Measurements from ENCODE around the gene ANKRD39. TPM values are rescaled to one million over a fixed set of nuclear protein-coding genes. Genes with fewer than 3 reads are reported as not detected.
A peak's percentile ranks its signal among the peaks of the same experiment; 100 is the strongest.

ANKRD39 gene
- total and polyA plus RNA-seq, 2 of the 4 experiments (the other 2 are of a cell fraction) = 12.5 to 17.0 TPM

DNA sequence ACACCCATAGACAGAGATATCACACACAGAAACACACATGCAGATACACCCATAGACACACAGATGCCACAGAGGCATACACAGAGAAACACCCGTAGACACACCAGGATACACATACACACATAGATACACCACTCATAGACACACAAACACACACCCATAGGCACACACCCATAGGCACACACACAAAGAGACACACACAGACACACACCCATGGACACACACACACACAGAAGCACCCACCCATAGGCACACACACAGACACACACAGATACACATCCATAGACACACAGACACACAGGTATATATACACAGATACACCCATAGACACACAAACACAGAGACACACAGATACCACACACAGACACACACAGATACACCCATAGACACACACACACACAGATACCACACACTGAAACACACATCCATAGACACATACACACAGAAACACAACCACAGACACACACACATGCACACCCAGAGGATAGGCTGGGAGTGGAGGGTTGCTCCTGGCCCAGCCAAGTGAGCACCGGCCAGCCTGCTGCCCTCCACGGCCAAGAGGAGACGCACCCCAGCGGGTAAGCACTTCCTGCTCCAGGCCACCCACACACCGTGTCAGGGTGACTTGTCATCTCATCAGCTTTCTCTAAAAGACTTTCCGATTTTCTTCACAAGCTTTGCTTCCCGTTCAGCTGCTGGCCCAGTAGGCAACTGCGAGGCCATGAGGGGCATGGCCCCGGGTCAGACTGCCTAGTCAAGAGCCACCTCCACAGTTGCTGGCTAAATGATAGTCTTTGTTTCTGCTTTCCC is 55.8 kb downstream of the ANKRD39 start (continued):
- TF ChIP-seq RFX5 (IDR thresholded peaks at IDR 0.05; ENCODE audit: low read depth, low read length) = no peak

- Histone ChIP-seq H4K8ac (ENCODE audit: low read depth in 2 of 2, low read length in 2 of 2) (0 out of 4 replicates have a peak overlapping the region, but pooled peaks of 1 of the 2 experiments have one; percentile 11), H3K18ac (ENCODE audit: low read depth, low read length) (no peak overlapping the region), H2BK15ac (ENCODE audit: low read depth, low read length) (no peak overlapping the region), H3K4ac (ENCODE audit: low read depth, low read length) (no peak overlapping the region), H3K4me3 (ENCODE audit: insufficient read depth, low read depth, low read length) (no peak overlapping the region), H3K79me1 (ENCODE audit: low read depth in 1 of 2, low read length in 2 of 2) (no peaks in the 10 kb centered on the region), H3K23ac (ENCODE audit: low read depth, low read length) (no peak overlapping the region), H2AFZ (replicated peaks; ENCODE audit: low read length, poor library complexity) (peak overlapping the region; percentile 85), H4K5ac (ENCODE audit: low read depth, low read length) (no peak overlapping the region), H3K36me3 (ENCODE audit: control insufficient read depth, insufficient read depth, low read length) (peaks cover 2% of the 10 kb centered on the region), H3K9me1 (ENCODE audit: insufficient read depth, low read length) (0 out of 2 replicates have a peak, but pooled peaks cover 3% of the 10 kb centered on the region), H3K27ac (ENCODE audit: insufficient read depth, low read length) (no peak overlapping the region), H3K56ac (ENCODE audit: extremely low read depth, insufficient read depth, low read length) (no peak overlapping the region), H3K9me3 (ENCODE audit: control insufficient read depth, insufficient read depth, low read length) (no peaks in the 10 kb centered on the region), H3K14ac (replicated peaks; ENCODE audit: low read depth, low read length) (no peak overlapping the region), H2BK5ac (ENCODE audit: low read depth, low read length, poor library complexity, severe bottlenecking) (no peak overlapping the region), H2AK5ac (ENCODE audit: low read depth, low read length) (peak overlapping the region; percentile 42; the same call in 1 of the 2 replicates), H2BK120ac (ENCODE audit: low read depth, low read length) (no peak overlapping the region), H3K9ac (ENCODE audit: low read depth, low read length) (no peak overlapping the region), H2AK9ac (replicated peaks; ENCODE audit: low read depth, low read length, poor library complexity) (peak overlapping the region; percentile 91), H3K4me2 (ENCODE audit: low read depth, low read length) (no peak overlapping the region), H4K91ac (ENCODE audit: insufficient read depth, low read depth, low read length) (no peak overlapping the region), H3K27me3 (ENCODE audit: control insufficient read depth, insufficient read depth, low read length) (no peaks in the 10 kb centered on the region), H3K4me1 (ENCODE audit: control insufficient read depth, insufficient read depth, low read length) (no peaks in the 10 kb centered on the region), H4K20me1 (ENCODE audit: insufficient read depth, low read length) (no peaks in the 10 kb centered on the region), H2BK20ac (ENCODE audit: low read depth, low read length) (no peak overlapping the region)
- CTCF ChIA-PET = interaction anchor here (1.0 kb wide), 1 partner anchor 15 kb away, joined by 3 read pairs; no protein-coding TSS in a partner anchor
- POLR2A ChIA-PET (ENCODE audit: unreplicated experiment) = no interaction called here
- intact Hi-C loops (cut with micrococcal nuclease) (loop anchor here (5.0 kb wide), 1 partner anchor 39 kb away; the partner anchor contains the start of gene CNNM4), in situ Hi-C loops (cut with MboI; ENCODE audit: low sequenced_read_pairs) (no loop called here), dilution Hi-C loops (cut with HindIII; ENCODE audit: low sequenced_read_pairs, unreplicated experiment) (no loop called here)
- WGBS, 2 experiments (ENCODE audit: extremely low coverage in 2 of 2, insufficient read length in 1 of 2) = 77% methylated on average over 10 of the region's 15 CpGs; no CpG with 5 or more reads in 1 of the 2 experiments
- ATAC-seq (ENCODE audit: low read depth) (peak; percentile 97), DNase-seq (peak; percentile 41)
- no TSS peak for BruUV-seq (replicated peaks)
- TF ChIP-seq, protein P1, sequence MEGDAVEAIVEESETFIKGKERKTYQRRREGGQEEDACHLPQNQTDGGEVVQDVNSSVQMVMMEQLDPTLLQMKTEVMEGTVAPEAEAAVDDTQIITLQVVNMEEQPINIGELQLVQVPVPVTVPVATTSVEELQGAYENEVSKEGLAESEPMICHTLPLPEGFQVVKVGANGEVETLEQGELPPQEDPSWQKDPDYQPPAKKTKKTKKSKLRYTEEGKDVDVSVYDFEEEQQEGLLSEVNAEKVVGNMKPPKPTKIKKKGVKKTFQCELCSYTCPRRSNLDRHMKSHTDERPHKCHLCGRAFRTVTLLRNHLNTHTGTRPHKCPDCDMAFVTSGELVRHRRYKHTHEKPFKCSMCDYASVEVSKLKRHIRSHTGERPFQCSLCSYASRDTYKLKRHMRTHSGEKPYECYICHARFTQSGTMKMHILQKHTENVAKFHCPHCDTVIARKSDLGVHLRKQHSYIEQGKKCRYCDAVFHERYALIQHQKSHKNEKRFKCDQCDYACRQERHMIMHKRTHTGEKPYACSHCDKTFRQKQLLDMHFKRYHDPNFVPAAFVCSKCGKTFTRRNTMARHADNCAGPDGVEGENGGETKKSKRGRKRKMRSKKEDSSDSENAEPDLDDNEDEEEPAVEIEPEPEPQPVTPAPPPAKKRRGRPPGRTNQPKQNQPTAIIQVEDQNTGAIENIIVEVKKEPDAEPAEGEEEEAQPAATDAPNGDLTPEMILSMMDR (conservative IDR thresholded peaks at IDR 0.05; ENCODE audit: low read depth, low read length) = peak; percentile 66
- TF ChIP-seq RAD21 (IDR thresholded peaks at IDR 0.05; ENCODE audit: low read length) (peak; percentile 67), SMC3 (IDR thresholded peaks at IDR 0.05; ENCODE audit: low read depth, low read length) (peak; percentile 76), CHD1 (IDR thresholded peaks at IDR 0.05; ENCODE audit: low read depth, low read length) (no peak)
Measured at GRCh38 chr2:96801005-96801785, 56.6 kb downstream of the ANKRD39 start.

All from IMR-90 (cell line).